ENCODE measurements around the gene HOPX. TPM values are rescaled to one million over a fixed set of nuclear protein-coding genes. Genes with fewer than 3 reads are reported as not detected.
"Not testable (repeated sequence)": the region's sequence is repeated elsewhere in the genome, so short reads cannot be mapped to it uniquely, and the experiment has no call there.

Gene HOPX
- total RNA-seq, 1 experiment from 2014 or later: 5.6 TPM

DNA sequence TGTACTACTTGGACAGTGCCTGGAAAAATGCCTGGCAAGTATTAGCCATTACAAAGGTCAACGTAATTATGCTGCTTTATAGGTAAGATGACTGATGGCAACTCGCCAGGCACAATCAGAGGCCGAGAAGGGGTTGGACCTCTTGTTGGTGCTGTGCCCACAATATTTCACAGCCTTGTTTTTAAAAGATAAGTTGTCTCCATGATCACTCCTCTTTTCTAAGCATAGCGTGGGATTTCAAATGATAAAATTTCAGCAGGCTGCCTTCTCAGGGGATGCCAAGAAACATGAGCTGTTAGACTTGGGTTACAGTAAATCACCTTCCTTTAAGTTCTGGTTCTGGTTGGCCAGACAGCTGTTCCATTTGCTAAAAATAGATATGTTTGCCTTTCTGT lies 26.9 kb downstream of the HOPX start:
- DNase-seq (ENCODE audit: low read depth): peak; percentile 34

DNA sequence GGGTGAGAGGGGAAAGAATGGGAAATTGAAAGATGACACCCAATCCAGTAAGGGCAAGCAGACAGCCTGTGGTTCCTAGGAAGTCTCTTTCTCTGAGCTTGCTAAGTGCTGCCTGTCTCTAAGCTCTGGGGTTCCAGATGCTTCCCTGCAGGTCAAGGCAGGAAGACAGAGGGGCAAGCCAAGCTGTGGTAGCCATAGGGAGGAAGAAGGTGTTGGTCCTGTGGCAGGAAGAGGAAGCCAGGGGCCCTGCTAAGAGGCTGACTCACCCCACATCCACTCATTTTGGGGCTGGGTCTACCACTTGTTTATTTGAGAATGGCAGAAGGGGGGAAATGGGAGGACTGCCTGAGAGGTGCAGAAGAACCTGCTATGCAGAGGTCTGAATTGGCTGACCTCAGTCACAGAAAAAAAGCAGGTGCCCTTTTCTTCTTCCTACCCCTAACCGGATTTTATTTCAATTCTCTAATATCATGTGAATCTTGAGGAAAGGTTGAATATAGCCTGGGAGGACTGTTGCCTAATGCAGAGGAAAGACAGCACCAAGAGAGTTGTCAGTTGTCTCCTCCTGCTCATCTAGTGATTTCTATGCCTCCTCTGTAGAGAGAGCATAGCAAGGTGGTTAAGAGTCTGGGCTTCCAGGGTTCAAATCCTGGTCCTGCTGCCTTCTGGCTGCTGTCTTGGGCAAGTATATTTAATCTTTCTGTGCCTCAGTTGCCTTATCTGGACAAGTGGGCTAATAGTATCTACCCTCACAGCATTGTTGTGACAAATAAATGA lies 27.4 kb downstream of the HOPX start:
- peak; percentile 18 for DNase-seq (ENCODE audit: low read depth)

DNA sequence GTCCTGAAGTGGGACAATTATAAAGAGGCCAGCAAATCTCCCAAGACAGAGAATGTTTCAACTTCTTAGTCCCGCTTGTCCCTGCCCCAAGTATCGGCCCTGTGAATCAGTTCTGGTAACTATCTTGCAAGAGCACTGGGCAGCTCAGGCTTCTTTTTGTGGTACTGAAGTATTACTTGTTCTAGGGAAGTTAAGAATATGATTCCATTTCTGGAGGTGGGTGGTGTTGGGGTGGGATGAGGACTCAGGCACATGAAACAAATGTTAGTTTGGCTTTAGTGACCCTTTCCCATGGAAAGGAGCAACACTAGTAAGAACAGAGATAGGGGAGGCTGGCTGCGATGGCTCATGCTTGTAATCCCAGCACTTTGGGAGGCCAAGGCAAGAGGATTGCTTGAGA lies 28.9 kb downstream of the HOPX start:
- no peak for DNase-seq (ENCODE audit: low read depth)

DNA sequence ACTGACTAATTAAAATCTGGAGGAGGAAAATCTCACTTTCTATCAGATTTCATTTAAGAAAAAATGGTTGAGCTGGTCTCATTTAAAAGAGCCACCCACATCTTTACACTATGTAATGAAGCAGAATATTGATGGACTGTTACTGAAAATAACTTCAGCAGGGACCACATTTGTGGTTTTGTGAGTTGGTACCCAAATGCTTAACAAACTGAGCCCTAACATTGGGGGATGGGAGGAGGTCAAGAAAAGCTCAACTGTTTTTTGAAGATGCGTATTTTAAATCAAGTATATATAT lies 30.1 kb downstream of the HOPX start:
- DNase-seq (ENCODE audit: low read depth): no peak

DNA sequence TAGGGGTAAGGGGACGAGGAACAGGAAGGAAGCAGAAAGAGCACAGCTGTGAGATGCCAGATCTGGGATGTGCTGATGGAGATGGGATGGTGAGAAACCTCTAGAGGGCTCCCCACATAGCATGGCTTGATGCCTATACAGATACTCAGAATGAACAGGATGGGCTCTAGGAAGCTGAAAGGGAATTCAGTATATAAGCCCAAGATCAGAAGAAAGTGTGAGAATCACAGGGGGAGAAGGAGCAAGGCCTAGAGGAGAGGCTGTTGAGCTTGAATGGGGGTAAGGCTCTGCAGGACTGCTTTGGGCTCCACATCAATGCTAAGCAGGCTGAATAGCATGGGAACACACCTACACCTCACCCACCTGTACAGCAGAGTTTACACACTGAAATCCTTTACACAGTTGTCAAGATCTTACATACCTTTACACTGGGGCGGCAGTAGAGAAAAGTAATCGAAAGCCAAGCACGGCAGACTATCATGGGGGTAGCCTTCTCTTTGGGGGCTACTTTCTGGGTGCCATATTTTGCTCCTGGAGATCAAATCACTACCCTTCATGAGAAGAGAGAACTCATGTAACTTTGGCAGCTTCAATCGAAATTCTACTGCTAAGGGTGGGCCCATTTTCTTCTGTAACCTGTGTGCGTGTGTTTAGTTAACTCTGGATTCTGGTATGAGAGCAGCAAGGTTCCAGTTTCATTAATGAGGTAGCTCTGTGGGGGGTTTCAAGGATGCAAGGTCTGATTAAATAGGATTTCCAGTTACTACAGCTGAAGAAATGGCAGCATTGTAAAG lies 30.6 kb downstream of the HOPX start:
- DNase-seq (ENCODE audit: low read depth): no peak

DNA sequence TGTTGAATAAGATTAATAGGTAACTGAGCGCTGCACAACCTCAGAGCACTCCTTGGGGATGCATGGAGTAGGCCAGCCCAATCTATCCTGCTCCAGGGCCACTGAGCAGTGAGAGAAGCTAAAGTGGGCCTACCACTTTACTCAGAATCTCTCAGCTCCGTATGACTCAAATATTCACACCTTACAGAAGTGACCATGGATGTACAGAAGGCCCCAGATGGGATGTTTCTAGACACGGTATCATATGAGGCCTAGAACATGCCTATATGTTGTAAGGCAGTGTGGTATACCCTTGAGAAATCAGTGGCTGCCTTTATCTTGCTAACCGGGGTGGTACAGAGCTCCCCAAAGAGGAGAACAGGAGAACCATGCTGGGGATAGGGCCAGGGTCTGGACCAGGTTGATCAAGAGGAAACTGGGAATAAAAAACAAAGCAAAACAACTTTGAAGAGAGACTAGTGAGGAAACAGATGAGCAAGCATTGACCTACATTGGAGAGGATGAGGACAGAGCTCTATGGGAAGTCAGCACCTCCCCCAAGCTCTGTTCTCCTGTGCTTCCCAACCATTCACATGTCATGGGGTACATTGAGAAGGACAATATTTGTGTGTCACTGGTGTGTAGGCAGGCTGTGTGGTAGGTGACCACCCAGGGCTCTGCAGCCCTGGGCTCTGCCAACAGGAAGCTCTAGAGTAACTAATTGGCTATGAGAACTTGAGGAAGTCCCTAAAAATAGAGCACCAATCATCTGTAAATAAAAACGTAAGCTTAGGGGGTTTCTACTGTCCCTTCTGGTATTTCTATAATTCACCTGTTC lies 31.4 kb downstream of the HOPX start:
- DNase-seq (ENCODE audit: low read depth): no peak

DNA sequence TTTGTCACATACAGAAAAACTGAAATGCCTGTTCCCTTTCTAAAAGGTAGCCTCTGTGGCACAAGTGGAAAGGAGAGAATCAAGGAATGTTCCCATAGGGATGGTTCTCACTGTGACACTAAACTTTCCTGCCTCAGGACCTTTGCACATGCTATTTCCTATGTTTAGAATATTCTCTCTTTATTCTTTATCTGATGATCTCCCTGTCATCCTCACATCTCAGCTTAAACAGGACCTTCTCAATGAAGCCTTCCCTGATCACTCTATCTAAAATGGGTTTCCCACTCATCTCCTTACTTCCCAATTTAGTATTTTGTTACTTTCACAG lies 32.3 kb downstream of the HOPX start:
- no peak for DNase-seq (ENCODE audit: low read depth)

DNA sequence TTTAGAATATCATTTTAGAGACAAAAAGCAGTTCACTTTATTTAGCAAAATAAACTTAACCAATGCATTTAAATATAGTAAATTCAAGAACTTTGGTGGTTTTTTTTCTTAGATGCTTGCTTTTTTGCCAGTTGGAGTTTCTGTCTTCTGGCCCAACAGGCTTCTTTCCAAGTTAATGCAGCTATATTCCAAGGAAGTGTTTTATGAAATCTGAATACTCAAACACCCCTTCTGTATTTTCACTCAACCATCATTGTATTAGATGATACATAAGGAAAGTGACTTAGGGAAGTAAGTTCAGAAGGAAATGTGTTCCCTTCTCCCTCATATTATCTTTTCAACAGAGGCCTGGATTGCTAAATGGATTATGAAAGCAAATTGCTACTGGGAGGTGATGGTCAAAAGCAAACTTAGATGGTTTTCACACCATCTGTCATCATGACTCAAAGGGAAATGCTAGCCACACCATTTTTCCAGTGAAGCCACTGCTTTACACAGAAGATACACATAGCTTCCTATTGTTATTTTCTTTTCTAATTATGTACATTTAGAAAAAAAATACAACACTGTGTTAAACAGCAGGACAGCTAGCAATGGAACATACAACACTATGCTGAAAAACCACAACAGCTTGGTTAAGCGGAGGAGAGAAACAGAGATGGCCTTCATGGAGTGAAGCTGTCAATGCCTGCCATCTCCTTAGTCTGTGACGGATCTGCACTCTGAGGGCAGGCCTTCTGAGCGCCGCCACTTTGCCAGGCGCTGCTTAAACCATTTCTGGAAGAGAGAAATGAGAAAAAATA lies 32.9 kb downstream of the HOPX start:
- DNase-seq (ENCODE audit: low read depth): no peak

DNA sequence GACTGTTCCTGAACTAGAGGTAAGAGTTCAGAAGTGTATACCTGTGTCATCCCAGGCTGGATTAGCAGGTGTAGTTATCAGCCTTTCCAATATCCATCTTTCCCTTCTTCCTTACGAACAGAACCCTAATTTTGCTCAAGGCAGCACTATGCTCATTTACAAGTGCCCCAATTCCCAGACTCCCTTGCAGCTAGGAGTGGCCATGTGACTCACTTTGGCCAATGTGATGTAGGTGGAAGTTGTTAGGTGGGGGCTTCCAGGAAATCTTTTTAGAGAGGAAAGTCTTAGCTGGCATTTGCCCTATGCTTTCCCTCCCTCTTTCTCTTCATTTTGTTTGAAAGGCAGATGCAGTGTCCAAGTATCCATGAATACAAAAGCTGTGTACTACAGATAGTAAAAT lies 34.8 kb downstream of the HOPX start:
- DNase-seq (ENCODE audit: low read depth): no peak

DNA sequence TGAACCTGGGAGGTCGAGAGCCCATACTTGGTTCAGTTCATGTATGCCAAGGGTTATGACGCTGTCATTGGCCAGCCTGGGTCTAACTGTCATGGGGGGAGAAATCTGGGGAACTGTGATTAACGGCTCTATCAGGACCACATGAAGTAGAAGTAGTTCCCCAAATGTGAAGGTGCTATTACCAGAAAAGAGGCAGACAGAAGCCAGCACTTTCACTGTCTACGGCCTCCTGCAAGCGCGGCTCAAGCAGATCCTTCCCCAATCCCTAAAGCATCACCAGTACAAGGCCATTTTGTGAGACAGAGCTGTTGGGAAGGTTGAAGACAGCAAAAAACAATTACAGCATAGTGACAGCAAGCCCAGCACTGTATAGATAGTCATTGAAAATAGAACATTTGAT lies 37.5 kb downstream of the HOPX start:
- no peak for DNase-seq (ENCODE audit: low read depth)

DNA sequence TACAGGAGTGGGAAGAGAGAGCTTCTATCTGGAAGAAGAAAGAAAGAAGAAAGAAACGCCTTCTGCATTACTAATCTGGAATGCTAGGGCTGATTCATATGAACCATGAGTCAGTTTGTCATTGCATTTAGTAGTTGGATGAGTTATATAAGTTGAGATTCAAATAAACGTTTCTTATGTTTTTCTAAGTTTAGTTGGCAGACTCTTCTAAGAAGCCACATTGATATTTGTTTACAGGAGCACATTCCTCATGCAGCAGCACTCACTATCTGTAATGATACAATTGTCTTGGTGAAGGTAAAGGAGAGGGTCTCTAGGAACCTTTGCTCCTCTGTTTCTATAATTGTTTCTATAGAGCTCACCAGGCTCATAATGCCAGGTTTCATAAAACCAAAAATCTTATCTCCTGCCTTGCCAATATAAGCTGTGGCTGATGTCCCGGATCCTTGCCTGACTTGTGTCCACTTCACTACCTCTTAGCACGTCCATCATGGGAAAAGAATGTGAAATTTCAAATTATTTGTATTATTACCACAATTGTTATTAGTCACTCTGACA lies 39.5 kb downstream of the HOPX start:
- DNase-seq (ENCODE audit: low read depth): peak; percentile 94

DNA sequence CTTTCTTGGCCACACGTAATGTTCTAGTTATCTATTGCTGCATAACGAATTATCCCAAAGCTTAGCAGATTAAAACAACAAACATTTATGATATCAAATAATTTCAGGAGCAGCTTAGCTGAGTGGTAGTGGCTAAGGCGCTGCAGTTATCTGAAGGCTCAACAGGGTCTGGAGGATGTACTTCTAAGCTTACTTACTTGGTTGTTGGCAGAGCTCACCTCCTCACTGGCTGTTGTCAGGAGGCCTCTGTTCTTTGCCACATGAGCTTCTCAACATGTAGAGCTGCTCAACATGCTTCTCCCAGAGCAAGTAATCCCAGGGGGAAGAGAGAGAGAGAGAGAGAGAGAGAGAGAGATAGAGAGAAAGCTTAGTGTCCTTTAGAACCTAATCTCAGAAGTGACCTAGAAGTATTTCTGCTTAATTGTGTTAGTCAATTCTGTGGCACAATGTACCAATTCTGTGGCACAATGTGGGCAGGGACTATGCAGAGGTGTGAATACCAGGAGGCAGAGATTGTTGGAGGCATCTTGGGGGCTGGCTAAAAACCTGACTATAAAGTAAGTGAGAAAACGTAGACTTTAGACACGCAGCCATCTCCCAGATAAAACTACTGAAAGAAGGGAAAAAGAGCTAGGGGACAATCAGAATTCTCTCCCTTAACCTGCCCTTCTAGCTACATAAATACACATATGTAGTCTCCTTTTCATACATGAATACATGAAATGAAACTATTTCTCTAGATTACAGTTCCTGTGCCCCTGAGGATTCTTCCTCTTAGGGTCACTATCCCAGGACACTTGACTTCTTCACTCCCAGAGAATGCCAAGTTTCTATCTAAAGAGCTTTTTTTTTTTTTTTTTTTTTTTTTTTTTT lies 40.2 kb downstream of the HOPX start:
- DNase-seq (ENCODE audit: low read depth): no peak

DNA sequence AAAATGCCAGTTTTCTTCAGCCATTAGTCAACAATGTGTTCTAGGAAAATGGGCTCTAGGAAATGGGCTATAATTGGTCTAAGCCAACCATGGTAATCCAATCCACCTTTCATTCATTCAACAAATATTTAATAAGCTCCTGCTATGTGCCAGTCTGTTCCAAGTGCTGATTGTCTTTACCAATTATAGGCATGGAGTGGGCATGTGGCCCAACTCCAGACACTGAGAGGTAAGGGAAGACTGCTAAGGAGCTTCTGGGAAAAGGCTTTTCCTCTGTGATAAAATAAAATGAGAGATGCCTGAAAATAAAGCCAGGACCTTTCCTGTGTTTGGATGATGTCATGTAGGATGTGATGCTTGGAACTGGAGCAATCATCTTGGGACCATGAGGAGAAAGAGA lies 43.3 kb downstream of the HOPX start:
- peak; percentile 64 for DNase-seq (ENCODE audit: low read depth)

DNA sequence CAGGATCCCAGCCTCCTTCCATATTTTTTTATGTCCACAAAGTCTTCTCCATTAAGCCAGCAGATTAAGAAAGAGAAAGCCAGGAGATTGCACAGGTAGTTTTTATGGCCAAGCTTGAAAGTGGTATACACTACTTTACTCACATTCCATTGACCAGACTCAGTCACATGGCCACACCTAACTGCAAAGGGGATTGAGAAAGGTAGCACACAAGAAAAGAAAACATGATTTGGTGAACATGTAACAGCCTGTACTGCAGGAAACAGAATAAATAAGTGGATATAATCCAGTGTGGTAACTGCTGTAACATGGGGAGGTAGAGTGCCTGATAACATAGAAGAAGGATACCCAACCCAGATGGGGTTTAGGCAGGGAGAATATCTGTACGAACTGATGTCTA lies 43.9 kb downstream of the HOPX start:
- no peak for DNase-seq (ENCODE audit: low read depth)

DNA sequence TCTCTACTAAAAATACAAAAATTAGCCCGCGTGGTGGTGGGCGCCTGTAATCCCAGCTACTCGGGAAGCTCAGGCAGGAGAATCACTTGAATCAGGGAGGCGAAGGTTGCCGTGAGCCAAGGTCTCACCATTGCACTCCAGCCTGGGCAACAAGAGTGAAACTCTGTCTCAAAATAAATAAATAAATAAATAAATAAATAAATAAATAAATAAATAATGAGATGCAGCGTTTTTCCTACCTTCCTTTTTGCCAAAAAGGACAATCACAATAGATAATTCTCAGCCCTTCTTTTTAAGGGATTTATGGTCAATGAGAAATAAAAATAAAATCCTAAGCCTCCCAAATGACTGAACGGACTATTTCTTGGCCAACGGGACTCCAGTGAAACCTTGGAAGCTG lies 46.1 kb downstream of the HOPX start:
- not testable (repeated sequence) for DNase-seq (ENCODE audit: low read depth)

DNA sequence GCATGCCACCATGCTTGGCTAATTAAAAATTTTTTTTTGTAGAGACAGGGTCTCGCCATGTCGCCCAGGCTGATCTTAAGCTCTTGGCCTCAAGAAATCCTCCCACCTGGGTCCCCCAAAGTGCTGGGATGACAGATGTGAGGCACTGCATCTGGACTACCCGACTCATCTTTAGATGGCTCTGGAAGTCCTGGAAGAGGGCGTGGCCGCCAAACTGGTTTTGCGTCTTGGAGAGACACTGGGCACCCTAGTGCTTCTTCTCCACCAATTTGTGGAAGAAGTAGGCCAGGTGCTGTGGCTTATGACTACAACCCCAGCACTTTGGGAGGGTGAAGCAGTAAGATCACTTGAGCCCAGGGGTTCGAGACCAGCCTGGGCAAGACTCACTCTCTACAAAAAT lies 47.6 kb downstream of the HOPX start:
- DNase-seq (ENCODE audit: low read depth): no peak

DNA sequence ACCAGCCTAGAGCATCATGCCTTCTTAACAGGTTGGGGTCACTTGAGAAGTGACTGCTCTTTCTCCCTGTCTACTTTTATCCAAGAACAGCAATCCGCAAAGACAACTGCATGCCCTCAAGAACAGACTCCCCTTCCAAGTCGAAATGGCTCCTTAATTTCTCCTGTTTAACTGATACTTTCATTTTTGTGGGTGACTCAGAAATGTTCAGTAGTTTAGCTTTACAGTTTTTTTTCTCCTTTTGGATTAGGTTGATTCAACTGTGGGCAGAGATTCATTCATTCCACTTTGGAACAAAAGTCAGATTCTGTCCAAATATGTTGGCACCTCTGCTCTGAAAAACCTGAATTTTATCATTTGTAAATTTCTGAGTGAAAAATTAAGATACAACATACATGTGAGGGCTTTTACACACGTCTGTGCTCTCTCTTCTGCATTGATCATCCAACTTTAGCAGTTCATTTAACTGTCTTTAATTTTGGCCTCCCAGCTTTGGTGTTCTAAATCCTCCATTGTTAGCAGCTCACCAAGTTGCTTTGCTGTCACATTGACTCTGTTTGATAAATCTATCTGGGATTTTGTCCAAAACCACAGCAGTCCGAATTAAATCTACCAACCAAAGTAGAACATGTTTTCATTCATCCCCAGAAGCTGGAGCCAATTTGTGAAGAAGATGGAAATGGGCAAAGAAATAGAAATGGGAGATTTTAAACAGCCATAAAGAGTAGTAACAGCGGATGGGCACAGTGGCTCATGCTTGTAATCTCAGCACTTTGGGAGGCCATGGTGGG lies 50.0 kb downstream of the HOPX start:
- DNase-seq (ENCODE audit: low read depth): peak; percentile 84

DNA sequence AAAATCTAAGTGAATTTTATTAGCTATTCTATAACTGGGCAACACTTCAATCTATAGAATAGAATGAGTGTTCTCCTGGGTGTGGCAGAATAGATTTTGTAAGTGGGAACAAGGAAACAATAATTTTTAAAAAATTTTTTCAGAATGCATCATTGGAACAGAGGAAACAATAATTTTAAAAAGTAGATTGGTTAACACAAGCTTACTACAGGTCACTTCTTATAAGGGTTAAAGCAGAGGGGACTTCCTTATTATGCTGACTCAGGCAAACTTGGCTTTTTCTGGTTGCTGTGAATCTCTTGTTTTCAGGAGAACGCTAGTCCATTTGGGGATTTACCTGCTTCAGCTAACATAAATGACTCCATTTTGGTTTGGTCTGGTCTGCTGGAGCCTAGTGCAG lies 52.5 kb downstream of the HOPX start:
- DNase-seq (ENCODE audit: low read depth): no peak

DNA sequence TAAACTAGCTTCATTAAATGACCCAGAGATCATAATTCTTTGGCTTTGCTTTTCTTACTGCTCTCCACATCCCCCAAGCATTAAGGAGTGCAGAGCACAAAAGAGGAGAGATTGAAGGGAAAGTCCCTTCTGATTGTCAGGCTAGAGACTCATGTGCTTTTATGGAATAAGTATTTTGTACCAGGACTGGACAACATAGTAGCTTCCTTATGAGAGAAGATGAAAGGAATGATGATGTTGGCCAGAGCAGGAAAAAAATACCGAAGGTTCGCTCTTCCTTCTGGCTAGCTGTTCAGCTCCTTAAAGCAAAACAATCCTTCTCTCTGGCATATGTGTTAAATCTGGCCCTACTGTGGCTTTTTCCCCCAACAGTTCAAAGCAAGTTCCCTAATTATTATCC lies 53.1 kb downstream of the HOPX start:
- DNase-seq (ENCODE audit: low read depth): no peak

DNA sequence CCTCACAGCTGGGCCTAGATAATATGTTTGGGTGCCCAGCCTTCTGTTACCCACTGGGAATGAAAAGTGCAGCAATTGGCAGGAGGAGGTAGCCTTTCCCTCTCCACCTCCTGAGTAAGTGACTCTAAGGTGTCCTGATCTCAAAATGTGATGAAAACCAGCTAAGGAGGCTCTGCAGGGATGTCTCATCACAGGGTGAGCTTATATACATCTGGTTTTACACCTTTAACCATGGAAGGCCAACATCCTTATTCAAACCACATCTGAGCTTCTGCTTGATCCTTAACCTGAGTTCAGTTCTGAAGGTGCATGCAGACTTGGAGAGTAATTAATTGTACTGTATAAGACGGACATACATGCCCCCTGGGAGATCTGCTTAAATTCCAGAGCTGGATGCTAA lies 53.7 kb downstream of the HOPX start:
- no peak for DNase-seq (ENCODE audit: low read depth)

Data from M059J (cell line).